HepG2 (cell line): ENCODE data around the gene PIP5KL1. TPM values are rescaled to one million over a fixed set of nuclear protein-coding genes. Genes with fewer than 3 reads are reported as not detected.
A peak's percentile ranks its signal among the peaks of the same experiment; 100 is the strongest.

Experiments used
- ADNP ChIP-seq: sonication (generic); formaldehyde crosslinking; IDR thresholded peaks from 2 replicates; pipeline ENCODE4 v1.4.0; 2020; ENCODE audit warnings: missing genetic modification reagents
- AGO2 ChIP-seq: fragments of 200-400 bp; formaldehyde crosslinking; optimal IDR thresholded peaks from 2 replicates; pipeline ENCODE3; 2017; ENCODE audit warnings: mild to moderate bottlenecking, low read depth, low read length, moderate library complexity
- ATF1 ChIP-seq: IDR thresholded peaks from 2 replicates; pipeline ENCODE4 v1.6.1; 2016; ENCODE audit warnings: mild to moderate bottlenecking, control low read depth
- BRD4 ChIP-seq: sonication (generic); formaldehyde crosslinking; IDR thresholded peaks from 2 replicates; pipeline ENCODE4 v1.4.0; 2020; ENCODE audit warnings: missing genetic modification reagents
- ESRRA ChIP-seq: sonication (generic); formaldehyde crosslinking; IDR thresholded peaks from 2 replicates; pipeline ENCODE4 v1.5.1; 2020; ENCODE audit warnings: mild to moderate bottlenecking, low read depth, missing genetic modification reagents
- FOXP1 ChIP-seq, 2 experiments: fragments of 450-650 bp in 1 of 2; IDR thresholded peaks; 2 replicates each; pipeline ENCODE4 v1.6.1; 2017 to 2018; ENCODE audit warnings: antibody characterized with exemption in 1 of 2
- HDAC1 ChIP-seq: sonication (generic); formaldehyde crosslinking; IDR thresholded peaks from 2 replicates; pipeline ENCODE4 v1.5.1; 2020; ENCODE audit warnings: mild to moderate bottlenecking, missing genetic modification reagents
- HNRNPL ChIP-seq: fragments of 200-400 bp; formaldehyde crosslinking; IDR thresholded peaks from 2 replicates; pipeline ENCODE4 v1.6.1; 2017; ENCODE audit warnings: mild to moderate bottlenecking, low read depth, low read length
- PHF20 ChIP-seq: sonication (generic); formaldehyde crosslinking; IDR thresholded peaks from 2 replicates; pipeline ENCODE4 v1.5.0; 2020; ENCODE audit warnings: mild to moderate bottlenecking, missing genetic modification reagents
- PHF21A ChIP-seq: sonication (generic); formaldehyde crosslinking; IDR thresholded peaks from 2 replicates; pipeline ENCODE4 v1.5.0; 2020; ENCODE audit warnings: mild to moderate bottlenecking, missing genetic modification reagents
- POLR2A ChIP-seq, 2 experiments: IDR thresholded peaks; 2 replicates each; pipeline ENCODE4 v1.6.1; 2011; ENCODE audit warnings: low read depth in 2 of 2, low read length in 2 of 2, mild to moderate bottlenecking in 1 of 2, moderate library complexity in 1 of 2; ENCODE audit not compliant: insufficient read depth in 1 of 2
- PTBP1 ChIP-seq: fragments of 200-400 bp; formaldehyde crosslinking; IDR thresholded peaks from 2 replicates; pipeline ENCODE4 v1.6.1; 2018; ENCODE audit warnings: low read length, low read depth; ENCODE audit not compliant: poor library complexity, severe bottlenecking
- RFX1 ChIP-seq: fragments of 450-650 bp; IDR thresholded peaks from 2 replicates; pipeline ENCODE4 v1.6.1; 2017
- SPEN ChIP-seq: sonication (generic); formaldehyde crosslinking; IDR thresholded peaks from 2 replicates; pipeline ENCODE4 v1.5.1; 2020; ENCODE audit warnings: low read depth, mild to moderate bottlenecking, missing genetic modification reagents
- TEAD2 ChIP-seq: sonication (generic); formaldehyde crosslinking; IDR thresholded peaks from 2 replicates; pipeline ENCODE4 v1.9.0; 2021; ENCODE audit warnings: missing genetic modification reagents
- TEAD3 ChIP-seq: optimal IDR thresholded peaks from 2 replicates; pipeline ENCODE3; 2016; ENCODE audit warnings: borderline replicate concordance
- ZKSCAN8 ChIP-seq: IDR thresholded peaks from 2 replicates; pipeline ENCODE4 v1.6.1; 2016; ENCODE audit warnings: borderline replicate concordance, missing genetic modification reagents, missing compliant biosample characterization
- ZMYM2 ChIP-seq: sonication (generic); formaldehyde crosslinking; IDR thresholded peaks from 2 replicates; pipeline ENCODE4 v1.8.0; 2022; ENCODE audit warnings: mild to moderate bottlenecking, missing genetic modification reagents
- ZNF143 ChIP-seq: sonication (generic); formaldehyde crosslinking; IDR thresholded peaks from 2 replicates; pipeline ENCODE4 v1.4.0; 2020; ENCODE audit warnings: missing genetic modification reagents
- ZNF180 ChIP-seq: sonication (generic); formaldehyde crosslinking; IDR thresholded peaks from 2 replicates; pipeline ENCODE4 v1.4.0; 2020; ENCODE audit warnings: low read depth, missing genetic modification reagents, borderline replicate concordance
- ZNF20 ChIP-seq: sonication (generic); formaldehyde crosslinking; IDR thresholded peaks from 2 replicates; pipeline ENCODE4 v1.4.0; 2020; ENCODE audit warnings: mild to moderate bottlenecking, moderate library complexity, missing genetic modification reagents
- ZNF546 ChIP-seq: sonication (generic); formaldehyde crosslinking; conservative IDR thresholded peaks from 2 replicates; pipeline ENCODE4 v1.8.1; 2023; ENCODE audit warnings: mild to moderate bottlenecking, missing genetic modification reagents
- ZNF709 ChIP-seq: sonication (generic); formaldehyde crosslinking; IDR thresholded peaks from 2 replicates; pipeline ENCODE4 v1.5.0; 2020; ENCODE audit warnings: mild to moderate bottlenecking, missing genetic modification reagents
- ZNF747 ChIP-seq: sonication (generic); formaldehyde crosslinking; IDR thresholded peaks from 2 replicates; pipeline ENCODE4 v1.8.1; 2023; ENCODE audit warnings: missing genetic modification reagents, mild to moderate bottlenecking, borderline replicate concordance
- ZNF768 ChIP-seq: sonication (generic); formaldehyde crosslinking; IDR thresholded peaks from 2 replicates; pipeline ENCODE4 v1.4.0; 2020; ENCODE audit warnings: missing genetic modification reagents
- ZNF772 ChIP-seq: sonication (generic); formaldehyde crosslinking; IDR thresholded peaks from 2 replicates; pipeline ENCODE4 v1.5.0; 2020; ENCODE audit warnings: mild to moderate bottlenecking, missing genetic modification reagents
- ZNF777 ChIP-seq: sonication (generic); formaldehyde crosslinking; IDR thresholded peaks from 2 replicates; pipeline ENCODE4 v1.4.0; 2020; ENCODE audit warnings: missing genetic modification reagents
- ZNF788 ChIP-seq: sonication (generic); formaldehyde crosslinking; IDR thresholded peaks from 2 replicates; pipeline ENCODE4 v1.5.0; 2020; ENCODE audit warnings: mild to moderate bottlenecking, missing genetic modification reagents, borderline replicate concordance
- ZNF841 ChIP-seq: sonication (generic); formaldehyde crosslinking; IDR thresholded peaks from 2 replicates; pipeline ENCODE4 v1.8.1; 2023; ENCODE audit warnings: missing genetic modification reagents, borderline replicate concordance
- polyA plus RNA-seq, 8 experiments: library from polyadenylated mRNA; depleted of rRNA in 3 of 8; stranded (reverse) in 7 of 8; unstranded in 1 of 8; fragments of >200 nt; fragmentation: Illumina TruSeq in 4 of 8; extraction: Trizol in 4 of 8; gene quantifications; 2 replicates each; pipeline versions ENCODE4 v1.2.1 to v1.2.3, GENCODE V29; 2011 to 2016; ENCODE audit warnings: low read depth in 4 of 8, missing spikeins in 1 of 8, mixed read lengths in 1 of 8; ENCODE audit not compliant: insufficient read depth in 1 of 8
- total RNA-seq, 5 experiments: library from RNA; depleted of rRNA; stranded (reverse); fragments of >200 nt; fragmentation: Illumina TruSeq; extraction: Trizol; gene quantifications; 2 replicates each; pipeline ENCODE4 v1.2.3, GENCODE V29; 2016; ENCODE audit warnings: low read depth in 1 of 5
- TF ChIP-seq, protein P1 (sequence below): sonication (generic); formaldehyde crosslinking; IDR thresholded peaks from 2 replicates; pipeline ENCODE4 v1.4.0; 2020; ENCODE audit warnings: mild to moderate bottlenecking, missing genetic modification reagents
- TF ChIP-seq, protein P2 (sequence below): sonication (generic); formaldehyde crosslinking; IDR thresholded peaks from 2 replicates; pipeline ENCODE4 v1.4.0; 2020; ENCODE audit warnings: mild to moderate bottlenecking, low read depth, missing genetic modification reagents
- TF ChIP-seq, protein P3 (sequence below): sonication (generic); formaldehyde crosslinking; IDR thresholded peaks from 2 replicates; pipeline ENCODE4 v1.4.0; 2020; ENCODE audit warnings: mild to moderate bottlenecking, missing genetic modification reagents

Gene PIP5KL1
- total and polyA plus RNA-seq, 2 of the 13 experiments (the other 11 are each of a cell fraction or from before 2014, with no cell fraction given), result 0.20 to 0.49 TPM

DNA sequence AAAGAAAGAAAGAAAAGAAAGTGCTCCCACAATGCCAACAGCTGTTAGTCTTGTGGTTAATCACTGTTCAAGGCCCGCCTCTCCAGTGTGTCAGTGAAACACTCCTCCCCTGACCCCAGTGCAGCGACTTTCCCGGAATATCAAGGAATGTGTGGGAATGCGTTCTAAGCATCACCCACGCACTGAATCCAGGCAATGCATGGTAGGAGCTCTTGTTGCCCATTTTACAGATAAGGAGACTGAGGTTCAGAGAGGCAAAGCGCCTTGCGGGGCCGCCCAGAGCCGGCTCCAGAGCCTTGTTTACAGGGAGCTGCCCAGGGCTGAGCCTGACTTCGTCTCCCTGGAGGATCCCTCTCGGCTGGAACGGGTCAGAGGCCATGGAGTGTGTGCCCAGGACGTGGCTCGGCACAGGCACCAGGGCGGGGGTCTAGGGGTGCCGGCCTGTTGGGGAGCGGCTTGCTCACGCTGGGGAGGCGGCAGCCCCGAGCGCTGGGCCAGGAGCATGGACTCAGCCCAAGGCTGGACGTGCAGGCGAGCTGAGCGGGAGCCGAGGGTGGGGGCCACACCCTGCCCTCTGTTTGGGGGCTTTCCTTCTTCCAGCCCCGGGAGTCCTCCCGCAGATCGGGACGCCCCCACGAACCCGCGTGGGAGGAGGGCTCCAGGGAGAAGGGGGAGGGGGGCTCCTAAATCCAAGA lies 32.0 kb downstream of the PIP5KL1 start (continued):
- TF ChIP-seq ZNF180 (CRISPR knock-in tag), result no peak
- TF ChIP-seq, protein P1, sequence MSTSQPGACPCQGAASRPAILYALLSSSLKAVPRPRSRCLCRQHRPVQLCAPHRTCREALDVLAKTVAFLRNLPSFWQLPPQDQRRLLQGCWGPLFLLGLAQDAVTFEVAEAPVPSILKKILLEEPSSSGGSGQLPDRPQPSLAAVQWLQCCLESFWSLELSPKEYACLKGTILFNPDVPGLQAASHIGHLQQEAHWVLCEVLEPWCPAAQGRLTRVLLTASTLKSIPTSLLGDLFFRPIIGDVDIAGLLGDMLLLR (CRISPR knock-in tag), result no peak
- TF ChIP-seq ESRRA (CRISPR knock-in tag), result no peak
- TF ChIP-seq HNRNPL, result peak; percentile 40; the same call in 1 of the 2 replicates
- TF ChIP-seq POLR2A (IDR thresholded peaks at IDR 0.05; ENCODE audit: insufficient read depth in 1 of 2, low read depth in 2 of 2, low read length in 2 of 2), result no peak; a peak in 1 of 4 replicates
- TF ChIP-seq ZNF747 (CRISPR knock-in tag), result peak; percentile 70; the same call in 1 of the 2 replicates
- peak; percentile 68 for TF ChIP-seq ZNF768 (CRISPR knock-in tag)
- peak; percentile 54; the same call in 1 of the 2 replicates for TF ChIP-seq PHF20 (CRISPR knock-in tag)
- TF ChIP-seq, protein P2, sequence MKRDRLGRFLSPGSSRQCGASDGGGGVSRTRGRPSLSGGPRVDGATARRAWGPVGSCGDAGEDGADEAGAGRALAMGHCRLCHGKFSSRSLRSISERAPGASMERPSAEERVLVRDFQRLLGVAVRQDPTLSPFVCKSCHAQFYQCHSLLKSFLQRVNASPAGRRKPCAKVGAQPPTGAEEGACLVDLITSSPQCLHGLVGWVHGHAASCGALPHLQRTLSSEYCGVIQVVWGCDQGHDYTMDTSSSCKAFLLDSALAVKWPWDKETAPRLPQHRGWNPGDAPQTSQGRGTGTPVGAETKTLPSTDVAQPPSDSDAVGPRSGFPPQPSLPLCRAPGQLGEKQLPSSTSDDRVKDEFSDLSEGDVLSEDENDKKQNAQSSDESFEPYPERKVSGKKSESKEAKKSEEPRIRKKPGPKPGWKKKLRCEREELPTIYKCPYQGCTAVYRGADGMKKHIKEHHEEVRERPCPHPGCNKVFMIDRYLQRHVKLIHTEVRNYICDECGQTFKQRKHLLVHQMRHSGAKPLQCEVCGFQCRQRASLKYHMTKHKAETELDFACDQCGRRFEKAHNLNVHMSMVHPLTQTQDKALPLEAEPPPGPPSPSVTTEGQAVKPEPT (CRISPR knock-in tag), result no peak
- TF ChIP-seq ZNF841 (CRISPR knock-in tag), result no peak
- TF ChIP-seq HDAC1 (CRISPR knock-in tag), result peak; percentile 80
- TF ChIP-seq ZMYM2, result peak; percentile 57; the same call in 1 of the 2 replicates
- TF ChIP-seq PHF21A (CRISPR knock-in tag), result peak; percentile 42; the same call in 1 of the 2 replicates
- TF ChIP-seq TEAD3 (CRISPR knock-in tag), result peak; percentile 58
- no peak for TF ChIP-seq ZNF546 (CRISPR knock-in tag)
- TF ChIP-seq PTBP1, result no peak
- no peak for TF ChIP-seq FOXP1 (IDR thresholded peaks at IDR 0.05)
- TF ChIP-seq FOXP1 (CRISPR knock-in tag; IDR thresholded peaks at IDR 0.05), result no peak
- no peak for TF ChIP-seq ATF1 (CRISPR knock-in tag)
- no peak for TF ChIP-seq TEAD2 (CRISPR knock-in tag)
- peak; percentile 49; the same call in 1 of the 2 replicates for TF ChIP-seq ZNF777
- peak; percentile 77 for TF ChIP-seq AGO2
- no peak for TF ChIP-seq BRD4
- peak; percentile 77; the same call in 1 of the 2 replicates for TF ChIP-seq ZNF788
- TF ChIP-seq ADNP (CRISPR knock-in tag), result peak; percentile 93; the same call in 1 of the 2 replicates
- no peak for TF ChIP-seq ZNF709 (CRISPR knock-in tag)
- TF ChIP-seq, protein P3, sequence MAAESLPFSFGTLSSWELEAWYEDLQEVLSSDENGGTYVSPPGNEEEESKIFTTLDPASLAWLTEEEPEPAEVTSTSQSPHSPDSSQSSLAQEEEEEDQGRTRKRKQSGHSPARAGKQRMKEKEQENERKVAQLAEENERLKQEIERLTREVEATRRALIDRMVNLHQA (CRISPR knock-in tag), result no peak
- no peak; the same call in 1 of the 2 replicates for TF ChIP-seq SPEN (CRISPR knock-in tag)
- peak; percentile 56; the same call in 1 of the 2 replicates for TF ChIP-seq ZNF772 (CRISPR knock-in tag)
- TF ChIP-seq ZKSCAN8 (CRISPR knock-in tag), result peak; percentile 52; the same call in 1 of the 2 replicates
- no peak for TF ChIP-seq RFX1
- TF ChIP-seq ZNF143 (CRISPR knock-in tag), result no peak
- no peak for TF ChIP-seq ZNF20 (CRISPR knock-in tag)
